OCI-LY3 (cell line): ENCODE results near the gene CASS4.
"Not testable (repeated sequence)": the region's sequence is repeated elsewhere in the genome, so short reads cannot be mapped to it uniquely, and the experiment has no call there.

ENCODE experiments used
- EZH2phosphoT487 ChIP-seq: fragments of 200-600 bp; shearing (Covaris generic); IDR thresholded peaks from 2 replicates; pipeline ENCODE4 v1.6.1; 2018; ENCODE audit warnings: antibody characterized with exemption, mixed run types, low read depth
- TF ChIP-seq, protein P1 (sequence below): fragments of 200-600, 300-600 bp; sonication (generic); IDR thresholded peaks from 2 replicates; pipeline ENCODE4 v1.5.1; 2014; ENCODE audit warnings: antibody characterized with exemption, low read length, low read depth

DNA sequence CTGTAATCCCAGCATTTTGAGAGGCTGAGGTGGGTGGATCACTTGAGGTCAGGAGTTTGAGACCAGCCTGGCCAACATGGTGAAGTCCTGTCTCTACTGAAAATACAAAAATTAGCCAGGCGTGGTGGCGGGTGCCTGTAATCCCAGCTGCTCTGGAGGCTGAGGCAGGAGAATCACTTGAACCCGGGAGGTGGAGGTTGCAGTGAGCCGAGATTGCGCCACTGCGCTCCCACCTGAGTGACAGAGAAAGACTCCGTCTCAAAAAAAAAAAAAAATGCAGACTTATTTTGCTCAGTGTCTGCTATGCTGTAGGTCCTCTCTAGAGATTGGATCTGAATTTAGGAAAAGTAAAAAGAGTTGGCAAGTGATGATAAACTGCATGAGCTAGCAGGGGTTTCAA is 773 bp upstream of the CASS4 start:
- TF ChIP-seq, protein P1, sequence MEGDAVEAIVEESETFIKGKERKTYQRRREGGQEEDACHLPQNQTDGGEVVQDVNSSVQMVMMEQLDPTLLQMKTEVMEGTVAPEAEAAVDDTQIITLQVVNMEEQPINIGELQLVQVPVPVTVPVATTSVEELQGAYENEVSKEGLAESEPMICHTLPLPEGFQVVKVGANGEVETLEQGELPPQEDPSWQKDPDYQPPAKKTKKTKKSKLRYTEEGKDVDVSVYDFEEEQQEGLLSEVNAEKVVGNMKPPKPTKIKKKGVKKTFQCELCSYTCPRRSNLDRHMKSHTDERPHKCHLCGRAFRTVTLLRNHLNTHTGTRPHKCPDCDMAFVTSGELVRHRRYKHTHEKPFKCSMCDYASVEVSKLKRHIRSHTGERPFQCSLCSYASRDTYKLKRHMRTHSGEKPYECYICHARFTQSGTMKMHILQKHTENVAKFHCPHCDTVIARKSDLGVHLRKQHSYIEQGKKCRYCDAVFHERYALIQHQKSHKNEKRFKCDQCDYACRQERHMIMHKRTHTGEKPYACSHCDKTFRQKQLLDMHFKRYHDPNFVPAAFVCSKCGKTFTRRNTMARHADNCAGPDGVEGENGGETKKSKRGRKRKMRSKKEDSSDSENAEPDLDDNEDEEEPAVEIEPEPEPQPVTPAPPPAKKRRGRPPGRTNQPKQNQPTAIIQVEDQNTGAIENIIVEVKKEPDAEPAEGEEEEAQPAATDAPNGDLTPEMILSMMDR = not testable (repeated sequence)
- not testable (repeated sequence) for TF ChIP-seq EZH2phosphoT487
